ENCODE results near the gene NTN5.
"Not testable (repeated sequence)": the region's sequence is repeated elsewhere in the genome, so short reads cannot be mapped to it uniquely, and the experiment has no call there.

The NTN5 gene

GRCh38 chr19:48632286-48632685, 40.5 kb downstream of the NTN5 start:
- not testable (repeated sequence) for DNase-seq (ENCODE audit: insufficient read length, low spot score); FAIRE-seq

DNA sequence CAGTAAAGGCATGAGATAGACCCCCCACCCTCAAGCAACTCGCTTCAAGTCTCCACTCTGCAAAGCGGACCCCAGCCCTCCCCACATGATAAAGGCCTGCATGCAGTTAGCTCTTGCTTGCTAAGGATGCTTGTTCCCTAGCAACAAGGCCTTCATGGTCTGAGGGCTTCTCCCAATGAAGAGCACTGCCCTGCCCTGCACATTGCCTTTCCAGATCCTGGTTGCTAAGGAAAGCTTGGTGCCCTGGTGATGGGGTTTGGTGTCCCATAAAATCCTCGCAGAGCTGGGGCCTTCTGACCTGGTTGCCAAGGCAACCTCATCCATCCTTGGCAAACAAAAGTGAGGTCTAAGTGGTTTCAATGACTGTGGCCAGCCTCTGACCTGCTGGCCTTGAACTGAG, 41.6 kb downstream of the NTN5 start:
- FAIRE-seq, result no peak
- DNase-seq (ENCODE audit: insufficient read length, low spot score), result no peak

GRCh38 chr19:48630296-48631063, 42.3 kb downstream of the NTN5 start:
- DNase-seq (ENCODE audit: insufficient read length, low spot score) (no peak), FAIRE-seq (no peak)

DNA sequence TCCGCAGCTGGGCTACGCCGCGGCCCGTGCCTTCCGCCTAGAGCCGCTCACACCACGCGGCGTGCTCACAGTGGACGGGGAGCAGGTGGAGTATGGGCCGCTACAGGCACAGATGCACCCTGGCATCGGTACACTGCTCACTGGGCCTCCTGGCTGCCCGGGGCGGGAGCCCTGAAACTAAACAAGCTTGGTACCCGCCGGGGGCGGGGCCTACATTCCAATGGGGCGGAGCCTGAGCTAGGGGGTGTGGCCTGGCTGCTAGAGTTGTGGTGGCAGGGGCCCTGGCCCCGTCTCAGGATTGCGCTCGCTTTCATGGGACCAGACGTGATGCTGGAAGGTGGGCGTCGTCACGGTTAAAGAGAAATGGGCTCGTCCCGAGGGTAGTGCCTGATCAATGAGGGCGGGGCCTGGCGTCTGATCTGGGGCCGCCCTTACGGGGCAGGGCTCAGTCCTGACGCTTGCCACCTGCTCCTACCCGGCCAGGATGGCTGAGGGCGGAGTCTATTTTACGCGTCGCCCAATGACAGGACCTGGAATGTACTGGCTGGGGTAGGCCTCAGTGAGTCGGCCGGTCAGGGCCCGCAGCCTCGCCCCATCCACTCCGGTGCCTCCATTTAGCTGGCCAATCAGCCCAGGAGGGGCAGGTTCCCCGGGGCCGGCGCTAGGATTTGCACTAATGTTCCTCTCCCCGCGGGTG, 43.1 kb downstream of the NTN5 start:
- DNase-seq (ENCODE audit: insufficient read length, low spot score) (no peak), FAIRE-seq (no peak)

- FAIRE-seq, result no peak
- no peak for DNase-seq (ENCODE audit: insufficient read length, low spot score)
Observed at GRCh38 chr19:48629297-48629598, 43.6 kb downstream of the NTN5 start.

GRCh38 chr19:48628486-48629296, 44.1 kb downstream of the NTN5 start:
- DNase-seq (ENCODE audit: insufficient read length, low spot score), result no peak
- no peak for FAIRE-seq

- no peak for FAIRE-seq
- DNase-seq (ENCODE audit: insufficient read length, low spot score), result no peak
Observed at GRCh38 chr19:48627865-48628314, 44.9 kb downstream of the NTN5 start.

DNA sequence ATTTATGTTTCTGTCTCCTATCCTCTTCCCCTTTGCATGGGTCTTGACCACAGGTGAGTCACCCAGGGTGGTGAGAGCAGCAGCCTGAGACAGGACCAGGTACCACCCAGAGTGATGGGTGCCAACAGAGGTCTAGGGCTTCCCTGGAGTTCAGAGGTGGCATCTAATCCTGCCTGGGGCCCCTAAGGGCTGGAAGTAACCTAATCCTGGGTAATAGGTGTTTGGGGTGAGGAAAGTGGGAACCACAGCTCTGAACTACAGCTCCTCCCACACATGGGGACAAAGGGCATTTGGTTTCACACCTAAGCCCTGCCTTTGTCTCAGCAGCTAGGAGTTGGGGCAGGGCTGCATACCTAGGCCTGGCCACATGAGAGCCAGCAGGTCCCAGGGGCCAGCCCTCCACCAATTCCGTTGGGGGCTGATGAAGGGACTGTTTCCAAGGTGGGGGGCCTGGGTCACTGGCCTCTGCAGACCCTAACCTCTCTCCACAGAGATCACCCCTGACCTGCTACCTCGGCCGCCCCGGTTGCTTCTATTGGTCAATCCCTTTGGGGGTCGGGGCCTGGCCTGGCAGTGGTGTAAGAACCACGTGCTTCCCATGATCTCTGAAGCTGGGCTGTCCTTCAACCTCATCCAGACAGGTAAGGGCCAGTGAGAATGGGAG, 45.5 kb downstream of the NTN5 start:
- DNase-seq (ENCODE audit: insufficient read length, low spot score), result no peak
- FAIRE-seq, result no peak

DNA sequence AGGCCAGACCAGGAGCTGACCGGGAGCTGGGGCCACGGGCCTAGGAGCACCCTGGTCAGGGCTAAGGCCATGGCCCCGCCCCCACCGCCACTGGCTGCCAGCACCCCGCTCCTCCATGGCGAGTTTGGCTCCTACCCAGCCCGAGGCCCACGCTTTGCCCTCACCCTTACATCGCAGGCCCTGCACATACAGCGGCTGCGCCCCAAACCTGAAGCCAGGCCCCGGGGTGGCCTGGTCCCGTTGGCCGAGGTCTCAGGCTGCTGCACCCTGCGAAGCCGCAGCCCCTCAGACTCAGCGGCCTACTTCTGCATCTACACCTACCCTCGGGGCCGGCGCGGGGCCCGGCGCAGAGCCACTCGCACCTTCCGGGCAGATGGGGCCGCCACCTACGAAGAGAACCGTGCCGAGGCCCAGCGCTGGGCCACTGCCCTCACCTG, 46.9 kb downstream of the NTN5 start:
- DNase-seq (ENCODE audit: insufficient read length, low spot score) (no peak), FAIRE-seq (no peak)

GRCh38 chr19:48624791-48625723, 47.8 kb downstream of the NTN5 start:
- FAIRE-seq, result no peak
- DNase-seq (ENCODE audit: insufficient read length, low spot score), result no peak

DNA sequence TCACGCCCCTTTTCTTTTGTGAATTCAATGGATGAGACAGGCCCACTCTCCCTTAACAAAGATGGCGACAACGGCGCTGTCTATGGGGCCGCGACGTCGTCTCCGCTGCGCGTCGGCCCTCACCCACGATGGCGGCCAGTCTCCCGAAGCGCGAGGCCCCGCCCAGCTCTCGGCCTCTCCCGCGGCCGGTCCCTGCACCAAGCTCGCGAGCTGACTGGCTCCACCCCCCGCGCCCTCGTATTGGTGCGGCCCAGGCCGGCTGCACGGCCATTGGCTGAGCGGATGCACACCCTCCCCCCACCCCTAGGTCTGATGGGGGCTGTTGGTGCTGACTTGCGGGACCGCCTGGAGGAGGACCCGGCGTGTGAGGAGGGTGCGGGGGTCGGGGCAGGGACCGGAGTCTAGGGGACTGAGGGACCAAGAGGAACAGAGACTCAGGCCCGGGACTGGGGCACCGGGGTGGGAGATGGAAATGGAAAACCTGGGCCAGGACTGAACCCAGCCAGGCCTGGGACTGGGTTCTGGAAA, 48.7 kb downstream of the NTN5 start:
- FAIRE-seq, result peak; percentile 97
- DNase-seq (ENCODE audit: insufficient read length, low spot score), result peak; percentile 88

GRCh38 chr19:48623556-48624066, 49.2 kb downstream of the NTN5 start:
- no peak for DNase-seq (ENCODE audit: insufficient read length, low spot score)
- no peak for FAIRE-seq

DNA sequence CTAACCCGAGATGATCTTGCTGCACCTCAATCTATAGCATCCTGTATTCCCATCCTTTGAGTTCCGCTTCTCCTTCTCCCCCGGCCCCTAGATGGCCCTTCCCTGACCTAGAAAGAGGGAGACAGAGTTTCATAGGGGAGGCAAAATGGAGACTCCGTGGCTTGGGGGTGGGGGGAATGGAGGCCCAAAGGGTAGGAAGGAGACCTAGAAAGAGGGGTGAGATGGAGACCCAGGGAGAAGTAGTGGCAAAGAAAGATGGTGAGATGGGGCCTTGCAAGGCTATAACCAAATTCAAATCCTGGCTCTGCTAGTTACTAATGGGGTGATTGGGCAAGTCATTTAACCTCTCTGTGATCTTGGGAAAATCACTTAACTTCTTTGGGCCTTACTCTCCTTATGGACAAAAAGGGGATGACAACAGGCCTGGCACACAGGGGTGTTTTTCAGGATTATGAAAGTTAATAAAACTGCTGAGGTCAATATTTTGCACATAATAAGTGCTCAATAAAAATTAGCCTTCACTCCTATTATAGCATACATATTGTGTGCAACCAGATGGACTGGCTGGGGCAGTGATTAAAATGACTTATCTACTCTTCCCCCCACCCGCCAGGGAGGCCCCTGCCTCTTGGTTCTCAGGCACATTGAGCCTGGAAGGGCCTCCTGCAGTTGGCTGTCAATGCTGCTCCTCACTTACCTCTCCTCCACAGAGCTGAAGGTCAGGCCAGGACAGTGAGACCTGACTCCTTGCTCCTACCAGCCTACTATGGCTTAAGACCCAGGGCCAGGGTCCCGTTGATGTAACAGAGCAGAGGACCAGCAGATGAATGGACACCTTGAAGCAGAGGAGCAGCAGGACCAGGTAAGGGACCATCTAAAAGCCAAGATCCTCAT, 52.9 kb downstream of the NTN5 start:
- DNase-seq (ENCODE audit: insufficient read length, low spot score), result no peak
- FAIRE-seq, result no peak

DNA sequence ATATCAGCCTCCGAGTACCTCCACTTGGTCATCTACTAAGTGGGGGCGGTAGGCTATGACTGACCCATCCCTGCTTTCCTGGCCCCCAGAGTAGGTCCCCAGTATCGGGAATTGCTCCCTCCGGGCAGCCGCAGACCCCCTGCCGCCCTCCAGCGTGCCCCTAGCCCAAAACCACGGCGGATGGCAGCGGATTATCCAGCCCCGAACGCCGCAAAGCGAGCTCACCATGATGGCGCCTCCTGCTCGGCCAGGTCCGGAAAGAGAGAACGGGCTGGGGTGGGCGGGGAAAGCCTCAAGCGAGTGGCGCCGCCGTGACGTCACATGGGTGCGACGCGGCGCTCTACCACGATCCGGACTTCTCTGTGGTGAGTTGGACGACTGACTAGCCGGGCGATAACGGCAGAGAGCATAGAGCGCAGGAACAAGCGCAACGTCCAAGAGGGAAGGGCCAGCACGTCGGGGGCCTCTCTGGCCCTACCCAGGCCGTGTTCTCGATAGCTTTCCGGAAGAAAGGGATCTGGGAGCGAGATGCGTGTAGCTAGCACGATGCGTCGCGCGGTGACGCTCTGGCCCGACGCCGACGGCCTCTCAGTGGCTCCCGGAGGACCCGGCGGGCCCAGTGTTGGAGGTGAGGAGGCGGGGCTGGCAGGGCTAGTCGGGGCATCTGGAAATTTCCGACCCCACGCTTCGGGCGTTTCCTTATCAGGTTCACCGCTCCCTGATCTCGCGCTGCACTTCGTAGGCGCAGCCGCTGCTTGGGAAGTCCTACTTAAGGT, 53.7 kb downstream of the NTN5 start, which contains the start of the genes RPL18 and SPHK2:
TSS of gene RPL18 (minus strand) at position 263 of the 776 bp plus-strand sequence. CDS start at position 228, 35 bp downstream.
TSS of gene SPHK2 (plus strand) at position 591 of the 776 bp plus-strand sequence. CDS start 1,009 bp downstream, outside the sequence.
- DNase-seq (ENCODE audit: insufficient read length, low spot score) (peak; percentile 95), FAIRE-seq (peak; percentile 94)

GRCh38 chr19:48618278-48618915, 54.4 kb downstream of the NTN5 start:
- FAIRE-seq (no peak), DNase-seq (ENCODE audit: insufficient read length, low spot score) (no peak)

- no peak for DNase-seq (ENCODE audit: insufficient read length, low spot score)
- no peak for FAIRE-seq
Observed at GRCh38 chr19:48617146-48617937, 55.5 kb downstream of the NTN5 start.

Data from HTR-8/SVneo (cell line).